B cell (primary cell): ENCODE data around the gene PI4KA. TPM values are rescaled to one million over a fixed set of nuclear protein-coding genes. Genes with fewer than 3 reads are reported as not detected.

Experiments
- ATAC-seq: fragments of 200-7000 bp; cut with Tn5 transposase; one replicate; pipeline ENCODE4 v1.10.0; 2021; ENCODE audit warnings: low read depth, mild to moderate bottlenecking, moderate number of reproducible peaks, moderate library complexity
- CTCF ChIA-PET: fragments of 350-600 bp; sonication (Branson Sonifier 250); formaldehyde crosslinking; loops from one replicate; lab custom pipeline; 2021; ENCODE audit warnings: antibody characterized with exemption, inconsistent platforms; lab: Charles Lee
- POLR2A ChIA-PET: fragments of 350-600 bp; sonication (Branson Sonifier 250); formaldehyde crosslinking; loops from one replicate; lab custom pipeline; 2021; ENCODE audit warnings: antibody characterized with exemption; lab: Charles Lee
- DNase-seq: peaks from one replicate; pipeline ENCODE4 v3.0.0; 2013
- H2AFZ ChIP-seq: 2 replicates; pipeline ENCODE4 v1.6.1; 2012; ENCODE audit warnings: mild to moderate bottlenecking, low read depth, low read length; ENCODE audit not compliant: insufficient read depth, poor library complexity, severe bottlenecking
- H3K27ac ChIP-seq, 2 donors: 1 replicate in 1 of 2; 2 replicates in 1 of 2; pipeline ENCODE4 v1.5.1; 2012 to 2013; ENCODE audit warnings: low read length in 2 of 2, mild to moderate bottlenecking in 2 of 2, moderate library complexity in 1 of 2
- H3K27me3 ChIP-seq, 4 experiments: fragments of 200-600 bp in 1 of 4; sonication (generic) in 1 of 4; replicated peaks in 1 of 4; 1 replicate in 2 of 4; 2 replicates in 2 of 4; pipeline versions ENCODE4 v1.6.1 to v1.7.0; 2013 to 2016; ENCODE audit warnings: low read length in 3 of 4, mild to moderate bottlenecking in 2 of 4, mixed read lengths in 1 of 4, moderate library complexity in 1 of 4; ENCODE audit not compliant: insufficient read depth in 4 of 4, control insufficient read depth in 3 of 4; ENCODE audit errors: control extremely low read depth in 1 of 4
- H3K36me3 ChIP-seq, 2 experiments: replicated peaks in 1 of 2; 1 replicate in 1 of 2; 2 replicates in 1 of 2; pipeline versions ENCODE4 v1.6.1 to v1.7.1; 2013; ENCODE audit warnings: low read length in 1 of 2; ENCODE audit not compliant: insufficient read depth in 2 of 2, control insufficient read depth in 1 of 2; ENCODE audit errors: control extremely low read depth in 1 of 2, extremely low read depth in 1 of 2
- H3K4me1 ChIP-seq, 2 donors: fragments of 200-600 bp in 1 of 2; sonication (generic) in 1 of 2; 1 replicate in 1 of 2; 2 replicates in 1 of 2; pipeline versions ENCODE4 v1.5.1 to v1.6.1; 2013 to 2017; ENCODE audit warnings: low read length in 2 of 2; ENCODE audit not compliant: control insufficient read depth in 2 of 2, insufficient read depth in 2 of 2
- H3K4me2 ChIP-seq: replicated peaks from 2 replicates; pipeline ENCODE3; 2012; ENCODE audit warnings: mild to moderate bottlenecking, low read depth, low read length; ENCODE audit not compliant: poor library complexity, severe bottlenecking
- H3K4me3 ChIP-seq, 5 experiments: fragments of 200-600 bp in 1 of 5; sonication (generic) in 1 of 5; 1 replicate in 3 of 5; 2 replicates in 2 of 5; pipeline versions ENCODE4 v1.5.1 to v1.7.0; 2011 to 2016; ENCODE audit warnings: low read length in 4 of 5, mild to moderate bottlenecking in 4 of 5, low read depth in 2 of 5, control low read depth in 1 of 5, moderate library complexity in 1 of 5; ENCODE audit not compliant: insufficient read depth in 1 of 5; ENCODE audit errors: control extremely low read depth in 1 of 5, extremely low read depth in 1 of 5
- H3K79me2 ChIP-seq: fragments of 200-600 bp; sonication (generic); one replicate; pipeline ENCODE4 v1.6.0; 2016; ENCODE audit warnings: low read length; ENCODE audit not compliant: control insufficient read depth, insufficient read depth
- H3K9ac ChIP-seq: fragments of 200-600 bp; sonication (generic); 2 replicates; pipeline ENCODE4 v1.6.1; 2017; ENCODE audit warnings: mild to moderate bottlenecking, low read length, moderate library complexity
- H3K9me3 ChIP-seq, 3 donors: one replicate each; pipeline versions ENCODE4 v1.6.1 to v1.7.1; 2013; ENCODE audit warnings: low read length in 2 of 3; ENCODE audit not compliant: control insufficient read depth in 2 of 3, insufficient read depth in 1 of 3; ENCODE audit errors: control extremely low read depth in 1 of 3
- H4K20me1 ChIP-seq: 2 replicates; pipeline ENCODE4 v1.6.0; 2012; ENCODE audit warnings: mild to moderate bottlenecking, low read length; ENCODE audit not compliant: insufficient read depth, control insufficient read depth, poor library complexity, severe bottlenecking
- H3K27ac Mint-ChIP-seq: one replicate; pipeline ENCODE4 v1.8.0; 2021; ENCODE audit warnings: mixed read lengths
- H3K27me3 Mint-ChIP-seq: one replicate; pipeline ENCODE4 v1.8.0; 2021; ENCODE audit warnings: mixed read lengths
- H3K4me1 Mint-ChIP-seq: one replicate; pipeline ENCODE4 v1.8.0; 2021; ENCODE audit warnings: mixed read lengths
- H3K4me3 Mint-ChIP-seq: one replicate; pipeline ENCODE4 v1.8.0; 2021; ENCODE audit warnings: mixed read lengths
- H3K9me3 Mint-ChIP-seq: one replicate; pipeline ENCODE4 v1.8.0; 2022; ENCODE audit warnings: mixed read lengths; ENCODE audit not compliant: insufficient read depth
- CTCF ChIP-seq: fragments of 200-600 bp; IDR thresholded peaks from one replicate; pipeline ENCODE4 v1.8.0; 2022; ENCODE audit warnings: antibody characterized with exemption, mild to moderate bottlenecking
- EZH2 ChIP-seq: IDR thresholded peaks from 2 replicates; pipeline ENCODE4 v1.6.1; 2012; ENCODE audit warnings: borderline replicate concordance, low read depth, mild to moderate bottlenecking, moderate library complexity, low read length; ENCODE audit not compliant: insufficient read depth, poor library complexity, severe bottlenecking
- WGBS: methylation state at CpG from one replicate; pipeline ENCODE4 v1.1.5; 2013; ENCODE audit warnings: missing lambda C conversion rate; ENCODE audit not compliant: insufficient coverage; 5-methylcytosine and 5-hydroxymethylcytosine counted together
- intact Hi-C: fragments of 100-400 bp; cut with micrococcal nuclease; formaldehyde crosslinking; loops from one replicate; pipeline ENCODE4 v1.10.0; 2022
- polyA plus RNA-seq: library from polyadenylated mRNA; depleted of rRNA; stranded (reverse); fragments of >200 nt; gene quantifications from 2 replicates; pipeline ENCODE4 v1.2.3, GENCODE V29; 2012
- total RNA-seq, 2 donors: library from RNA; stranded (reverse); fragments of 120-200 nt in 1 of 2; gene quantifications; 1 replicate in 1 of 2; 2 replicates in 1 of 2; pipeline versions ENCODE4 v1.2.3 to v1.2.4, GENCODE V29; 2013 to 2022

Gene PI4KA
- total and polyA plus RNA-seq, 2 donors (not counting 1 experiment from before 2014, with no cell fraction given) = 85.9 to 156 TPM

GRCh38 chr22:20674998-20675397 lies 183.6 kb downstream of the PI4KA start:
- Mint-ChIP-seq H3K4me3 (no peak overlapping the region), H3K27ac (no peak overlapping the region), H3K4me1 (no peaks in the 10 kb centered on the region), H3K27me3 (peaks cover 50% of the 10 kb centered on the region), H3K9me3 (peaks cover 3% of the 10 kb centered on the region)
- Histone ChIP-seq H3K4me2 (no peak overlapping the region), H3K9ac (no peak overlapping the region), H3K4me3 (no peak overlapping the region), H4K20me1 (no peaks in the 10 kb centered on the region), H3K36me3 (no peaks in the 10 kb centered on the region), H3K9me3 (no peaks in the 10 kb centered on the region), H3K27ac (no peak overlapping the region), H3K4me1 (no peaks in the 10 kb centered on the region), H3K27me3 (peaks cover 0 to 22% (median 7%) of the 10 kb centered on the region in 4 experiments), H2AFZ (no peak overlapping the region), H3K79me2 (no peaks in the 10 kb centered on the region)
- ATAC-seq (no peak), DNase-seq (no peak)
- TF ChIP-seq EZH2 = no peak
- TF ChIP-seq CTCF = no peak
- CTCF ChIA-PET = interaction anchor here (1.0 kb wide), 1 partner anchor 67 kb away, joined by 4 read pairs; no protein-coding TSS in a partner anchor
- POLR2A ChIA-PET = no interaction called here
- intact Hi-C loops = no loop called here

GRCh38 chr22:20673295-20674195 lies 185.1 kb downstream of the PI4KA start:
- no peak overlapping the region for H3K4me3 Mint-ChIP-seq
- H3K27ac Mint-ChIP-seq = no peak overlapping the region
- H3K79me2 ChIP-seq = no peaks in the 10 kb centered on the region
- no peaks in the 10 kb centered on the region for H3K9me3 Mint-ChIP-seq
- no peaks in the 10 kb centered on the region for H4K20me1 ChIP-seq
- peaks cover 0 to 22% (median 7%) of the 10 kb centered on the region in 4 experiments for H3K27me3 ChIP-seq
- ATAC-seq (no peak), DNase-seq (no peak)
- H3K36me3 ChIP-seq = no peaks in the 10 kb centered on the region
- WGBS = 100% methylated on average over 1 of the region's 5 CpGs
- CTCF ChIA-PET = no interaction called here
- H3K9ac ChIP-seq = no peak overlapping the region
- no peak overlapping the region for H3K4me3 ChIP-seq
- POLR2A ChIA-PET = no interaction called here
- no peaks in the 10 kb centered on the region for H3K9me3 ChIP-seq
- intact Hi-C loops = no loop called here
- H3K4me2 ChIP-seq = no peak overlapping the region
- no peaks in the 10 kb centered on the region for H3K4me1 ChIP-seq
- peaks cover 45% of the 10 kb centered on the region for H3K27me3 Mint-ChIP-seq
- no peak overlapping the region for H3K27ac ChIP-seq
- H3K4me1 Mint-ChIP-seq = no peaks in the 10 kb centered on the region
- no peak overlapping the region for H2AFZ ChIP-seq
- no peak for TF ChIP-seq CTCF
- TF ChIP-seq EZH2 = no peak
